ENCODE results near the gene TRPM4.
"Not testable (repeated sequence)": the region's sequence is repeated elsewhere in the genome, so short reads cannot be mapped to it uniquely, and the experiment has no call there.

Gene TRPM4

GRCh38 chr19:49150106-49150943, 7.3 kb upstream of the TRPM4 start:
- DNase-seq (ENCODE audit: low read depth in 2 of 3, low spot score in 1 of 3): peak in 1 of 3 donors; percentile 35

DNA sequence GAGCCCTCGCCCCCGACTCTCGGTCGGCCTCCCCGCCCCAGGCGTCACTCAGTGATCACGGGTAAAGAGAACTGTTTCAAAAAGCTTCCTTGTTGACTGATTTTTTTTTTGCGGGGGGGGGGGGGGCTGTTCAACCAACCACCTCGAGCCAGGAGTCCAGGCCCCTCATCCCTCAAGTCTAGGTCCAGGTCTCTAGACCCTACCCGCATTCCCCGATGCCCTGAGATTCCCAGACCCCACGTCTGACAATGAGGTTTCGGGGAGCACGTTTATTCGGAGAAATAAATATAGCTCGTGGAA, 6.7 kb upstream of the TRPM4 start:
- no peak for DNase-seq (ENCODE audit: low read depth in 2 of 3, low spot score in 1 of 3)

- peak in 1 of 3 donors; percentile 28 for DNase-seq (ENCODE audit: low read depth in 2 of 3, low spot score in 1 of 3)
These were observed 6.1 kb upstream of the TRPM4 start for GRCh38 chr19:49151267-49152118.

- DNase-seq (ENCODE audit: low read depth in 2 of 3, low spot score in 1 of 3): no peak
These were observed 5.5 kb upstream of the TRPM4 start for GRCh38 chr19:49152119-49152550.

DNA sequence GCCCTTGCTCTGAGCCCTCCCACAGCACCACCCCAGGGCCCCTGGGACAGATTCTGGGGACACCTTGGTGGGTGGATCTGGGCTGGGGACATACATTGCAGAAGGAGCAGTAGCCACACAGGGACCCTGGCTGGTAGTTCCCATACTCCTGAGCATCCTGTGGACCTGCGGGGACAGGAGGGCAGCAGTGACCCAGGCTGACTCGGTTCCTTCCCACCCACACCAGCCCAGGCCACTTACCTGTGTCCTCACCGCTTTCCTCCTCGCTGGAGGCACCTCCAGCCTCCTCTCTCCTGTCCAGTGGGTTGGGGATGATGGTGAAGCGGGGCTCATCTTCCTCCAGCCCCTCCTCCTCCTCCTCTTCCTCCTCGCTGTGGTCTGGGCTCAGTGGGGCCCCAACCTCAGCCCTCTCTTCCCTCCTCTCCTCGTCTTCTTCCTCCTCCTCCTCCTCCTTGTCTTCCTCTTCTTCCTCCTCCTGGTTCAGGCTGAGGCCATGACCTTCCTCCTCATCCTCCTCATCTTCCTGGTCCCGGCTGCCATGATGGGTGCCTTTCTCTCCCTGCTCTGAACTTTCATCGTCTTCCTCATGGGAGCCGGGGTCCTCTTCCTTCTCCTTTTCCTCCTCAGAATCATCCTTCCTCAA, 4.3 kb upstream of the TRPM4 start:
- no peak for DNase-seq (ENCODE audit: low read depth in 2 of 3, low spot score in 1 of 3)

DNA sequence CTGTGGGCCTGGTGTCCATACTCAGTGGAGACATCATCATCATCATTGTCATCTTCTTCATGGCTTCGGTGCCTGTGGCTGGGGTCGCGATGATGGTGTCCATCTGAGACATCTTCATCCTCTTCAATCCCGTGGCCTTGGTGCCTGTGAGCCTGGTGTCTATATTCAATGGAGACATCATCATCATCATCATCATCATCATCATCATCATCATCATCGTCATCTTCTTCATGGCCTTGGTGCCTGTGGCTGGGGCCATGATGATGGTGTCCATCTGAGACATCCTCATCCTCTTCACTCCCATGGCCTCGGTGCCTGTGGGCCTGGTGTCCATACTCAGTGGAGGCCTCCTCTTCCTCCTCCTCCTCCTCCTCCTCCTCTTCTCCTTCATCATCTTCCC, 3.3 kb upstream of the TRPM4 start:
- no peak for DNase-seq (ENCODE audit: low read depth in 2 of 3, low spot score in 1 of 3)

GRCh38 chr19:49155005-49155819, 2.4 kb upstream of the TRPM4 start, which contains the start of gene HRC:
Gene HRC, minus strand, starts transcription at chr19:49155396. Its CDS starts 159 bp downstream, at chr19:49155237.
- no peak for DNase-seq (ENCODE audit: low read depth in 2 of 3, low spot score in 1 of 3)

GRCh38 chr19:49155820-49156346, 1.7 kb upstream of the TRPM4 start:
- no peak for DNase-seq (ENCODE audit: low read depth in 2 of 3, low spot score in 1 of 3)

DNA sequence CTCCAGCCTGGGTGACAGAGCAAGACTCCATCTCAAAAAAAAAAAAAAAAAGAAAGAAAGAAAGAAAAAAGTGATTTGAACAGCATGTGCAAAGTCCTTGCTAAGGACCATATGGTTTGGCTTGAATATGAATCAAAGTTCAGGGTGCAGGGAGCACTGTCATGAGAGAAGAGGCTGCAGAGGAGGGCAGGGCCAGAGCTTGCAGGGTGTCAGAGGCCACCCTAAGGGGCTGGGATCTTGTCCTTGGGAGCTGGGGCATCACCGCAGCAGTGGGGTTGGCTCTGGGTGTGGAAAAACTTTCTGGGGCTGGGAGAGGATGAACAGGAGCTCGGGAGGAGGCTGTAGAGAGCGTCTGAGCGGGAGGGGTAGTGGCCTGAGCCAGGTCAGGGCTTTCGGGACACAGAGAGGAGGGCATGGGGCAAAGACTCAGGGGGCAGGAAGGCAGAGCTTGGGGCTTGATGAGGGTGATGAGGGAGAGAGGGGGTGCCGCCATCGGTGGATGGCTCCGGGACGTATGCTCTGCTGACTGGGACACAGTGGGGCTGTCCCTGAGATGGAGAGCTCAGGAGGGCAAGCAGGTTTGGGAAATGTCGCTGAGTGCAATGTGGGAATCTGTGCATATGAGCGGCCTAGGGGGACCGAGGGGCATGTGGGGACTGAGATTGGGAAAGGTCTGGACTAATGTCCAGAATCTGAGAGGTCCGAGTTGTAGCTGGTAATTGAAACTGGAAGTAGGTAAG, 3.0 kb downstream of the TRPM4 start:
- no peak for DNase-seq (ENCODE audit: low read depth in 2 of 3, low spot score in 1 of 3)

- no peak for DNase-seq (ENCODE audit: low read depth in 2 of 3, low spot score in 1 of 3)
These were observed 4.4 kb downstream of the TRPM4 start for GRCh38 chr19:49161987-49162386.

- no peak for DNase-seq (ENCODE audit: low read depth in 2 of 3, low spot score in 1 of 3)
These were observed 7.6 kb downstream of the TRPM4 start for GRCh38 chr19:49165111-49165750.

GRCh38 chr19:49165865-49166301, 8.3 kb downstream of the TRPM4 start:
- DNase-seq (ENCODE audit: low read depth in 2 of 3, low spot score in 1 of 3): no peak

- DNase-seq (ENCODE audit: low read depth in 2 of 3, low spot score in 1 of 3): no peak
These were observed 10.3 kb downstream of the TRPM4 start for GRCh38 chr19:49167857-49168409.

DNA sequence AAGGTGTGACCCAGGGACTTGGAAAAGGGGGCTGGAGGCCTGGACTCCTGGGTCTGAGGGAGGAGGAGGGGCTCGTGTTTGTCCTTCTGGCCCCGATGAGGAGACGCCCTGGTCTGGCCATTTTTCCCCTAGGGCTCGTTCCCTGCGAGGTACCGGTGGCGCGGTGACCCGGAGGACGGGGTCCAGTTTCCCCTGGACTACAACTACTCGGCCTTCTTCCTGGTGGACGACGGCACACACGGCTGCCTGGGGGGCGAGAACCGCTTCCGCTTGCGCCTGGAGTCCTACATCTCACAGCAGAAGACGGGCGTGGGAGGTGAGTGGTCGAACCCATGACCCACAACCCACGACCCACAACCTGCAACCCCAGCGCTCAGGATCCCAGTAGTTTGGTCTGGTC, 10.8 kb downstream of the TRPM4 start:
- no peak for DNase-seq (ENCODE audit: low read depth in 2 of 3, low spot score in 1 of 3)

DNA sequence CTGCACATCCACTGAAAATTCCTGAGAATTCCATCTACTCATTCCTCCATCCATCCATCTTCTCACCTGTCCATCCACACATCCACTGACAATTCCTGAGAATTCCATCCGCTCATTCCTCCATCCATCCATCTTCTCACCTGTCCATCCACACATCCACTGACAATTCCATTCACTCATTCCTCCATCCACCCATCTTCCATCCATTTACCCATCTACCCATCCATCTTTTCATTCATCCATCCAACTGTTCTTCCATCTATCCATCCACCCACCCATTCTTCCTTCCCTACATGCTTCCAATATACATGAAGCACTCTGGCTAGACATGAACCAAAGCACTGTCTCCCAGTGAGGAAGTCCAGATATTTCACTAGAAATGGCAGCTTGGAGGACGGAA, 15.6 kb downstream of the TRPM4 start:
- DNase-seq (ENCODE audit: low read depth in 2 of 3, low spot score in 1 of 3): no peak

DNA sequence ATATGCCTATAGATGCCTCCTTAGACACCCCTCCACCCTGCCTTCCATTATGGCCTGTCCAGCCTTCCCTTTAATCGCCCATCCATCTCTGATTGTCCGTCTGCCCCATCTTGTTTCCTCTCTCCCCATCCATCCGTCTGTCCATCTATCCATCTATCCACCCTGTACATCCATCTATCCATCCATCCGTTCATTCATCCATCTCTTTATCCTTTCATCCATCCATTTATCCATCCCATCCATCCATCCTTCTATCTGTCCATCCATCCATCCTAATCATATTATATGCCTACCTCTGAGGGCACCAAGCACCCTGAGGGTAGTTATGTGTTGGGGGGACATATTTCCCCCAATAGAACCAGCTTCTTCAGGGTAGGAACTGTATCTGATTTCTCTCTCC, 23.1 kb downstream of the TRPM4 start:
- DNase-seq (ENCODE audit: low read depth in 2 of 3, low spot score in 1 of 3): no peak

DNA sequence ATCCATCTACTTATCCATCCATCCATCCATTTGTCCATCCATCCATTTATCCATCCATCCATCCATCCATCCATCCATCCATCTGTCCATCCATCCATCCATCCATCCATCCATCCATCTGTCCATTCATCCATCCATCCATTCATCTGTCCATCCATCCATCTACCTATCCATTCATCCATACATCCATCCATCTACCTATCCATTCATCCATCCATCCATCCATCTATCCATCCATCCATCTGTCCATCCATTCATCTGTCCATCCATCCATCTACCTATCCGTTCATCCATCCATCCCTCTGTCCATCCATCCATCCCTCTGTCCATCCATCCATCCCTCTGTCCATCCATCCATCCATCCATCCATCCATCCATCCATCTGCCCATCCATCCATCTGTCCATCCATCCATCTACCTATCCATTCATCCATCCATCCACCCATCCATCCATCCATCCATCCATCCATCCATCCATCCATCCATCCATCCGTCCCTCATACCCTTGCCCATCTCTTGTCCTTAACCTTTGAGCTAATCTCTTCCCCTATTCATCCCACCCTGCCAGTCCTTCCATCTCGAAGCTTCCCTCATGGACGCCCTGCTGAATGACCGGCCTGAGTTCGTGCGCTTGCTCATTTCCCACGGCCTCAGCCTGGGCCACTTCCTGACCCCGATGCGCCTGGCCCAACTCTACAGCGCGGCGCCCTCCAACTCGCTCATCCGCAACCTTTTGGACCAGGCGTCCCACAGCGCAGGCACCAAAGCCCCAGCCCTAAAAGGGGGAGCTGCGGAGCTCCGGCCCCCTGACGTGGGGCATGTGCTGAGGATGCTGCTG, 24.6 kb downstream of the TRPM4 start:
- DNase-seq (ENCODE audit: low read depth in 2 of 3, low spot score in 1 of 3): not testable (repeated sequence)

DNA sequence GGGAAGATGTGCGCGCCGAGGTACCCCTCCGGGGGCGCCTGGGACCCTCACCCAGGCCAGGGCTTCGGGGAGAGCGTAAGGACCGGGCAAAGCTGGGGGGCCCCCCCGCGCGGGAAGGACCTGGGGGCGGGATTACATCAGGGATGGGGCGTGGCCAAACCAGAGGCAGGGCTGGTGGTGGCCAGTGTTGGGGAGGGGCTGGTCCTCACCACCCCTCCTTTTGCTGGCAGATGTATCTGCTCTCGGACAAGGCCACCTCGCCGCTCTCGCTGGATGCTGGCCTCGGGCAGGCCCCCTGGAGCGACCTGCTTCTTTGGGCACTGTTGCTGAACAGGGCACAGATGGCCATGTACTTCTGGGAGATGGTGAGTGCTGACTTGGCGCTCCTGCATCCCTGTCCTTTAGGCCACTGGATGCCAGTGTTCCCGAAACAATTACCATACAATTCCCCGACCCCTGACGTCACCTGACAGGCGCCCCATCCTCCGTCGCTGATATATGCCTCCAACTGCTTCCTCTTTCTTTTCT, 25.3 kb downstream of the TRPM4 start:
- no peak for DNase-seq (ENCODE audit: low read depth in 2 of 3, low spot score in 1 of 3)

All from stimulated activated CD4-positive, alpha-beta T cell treated with anti-CD3 and anti-CD28 coated beads, Interleukin-12 subunit alpha, Interleukin-12 subunit beta, amount 100 ng/mL, for 48 hours (primary cell).